ENCODE data around the gene VGLL4.

GRCh38 chr3:11565072-11565471 is 78.6 kb downstream of the VGLL4 start:
- TF ChIP-seq CTCF (conservative IDR thresholded peaks at IDR 0.05; ENCODE audit: low read length) (no peak), EZH2phosphoT487 (IDR thresholded peaks at IDR 0.05; ENCODE audit: borderline replicate concordance) (no peak)

Data from Loucy (cell line).